Measurements from ENCODE around the gene IL18BP.

DNA sequence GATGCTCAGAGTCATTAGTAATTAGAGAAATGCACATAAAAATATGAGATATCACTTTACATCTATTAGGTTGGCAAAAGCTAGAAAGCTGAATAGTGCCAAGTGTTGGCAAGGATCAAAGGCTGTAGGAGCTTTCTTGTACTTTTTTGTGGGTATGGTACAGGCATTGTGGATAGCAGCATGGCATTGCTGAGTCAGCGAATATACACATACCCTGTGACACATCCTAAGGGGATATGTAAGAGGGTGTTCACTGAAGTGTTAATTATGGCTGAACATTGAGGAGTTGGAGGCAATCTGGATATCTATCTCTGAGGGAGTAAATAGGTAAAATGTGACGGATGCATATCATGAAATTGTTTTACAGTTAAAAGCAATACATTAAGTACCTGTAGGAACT lies 27.0 kb upstream of the IL18BP start:
- TF ChIP-seq, protein P1, sequence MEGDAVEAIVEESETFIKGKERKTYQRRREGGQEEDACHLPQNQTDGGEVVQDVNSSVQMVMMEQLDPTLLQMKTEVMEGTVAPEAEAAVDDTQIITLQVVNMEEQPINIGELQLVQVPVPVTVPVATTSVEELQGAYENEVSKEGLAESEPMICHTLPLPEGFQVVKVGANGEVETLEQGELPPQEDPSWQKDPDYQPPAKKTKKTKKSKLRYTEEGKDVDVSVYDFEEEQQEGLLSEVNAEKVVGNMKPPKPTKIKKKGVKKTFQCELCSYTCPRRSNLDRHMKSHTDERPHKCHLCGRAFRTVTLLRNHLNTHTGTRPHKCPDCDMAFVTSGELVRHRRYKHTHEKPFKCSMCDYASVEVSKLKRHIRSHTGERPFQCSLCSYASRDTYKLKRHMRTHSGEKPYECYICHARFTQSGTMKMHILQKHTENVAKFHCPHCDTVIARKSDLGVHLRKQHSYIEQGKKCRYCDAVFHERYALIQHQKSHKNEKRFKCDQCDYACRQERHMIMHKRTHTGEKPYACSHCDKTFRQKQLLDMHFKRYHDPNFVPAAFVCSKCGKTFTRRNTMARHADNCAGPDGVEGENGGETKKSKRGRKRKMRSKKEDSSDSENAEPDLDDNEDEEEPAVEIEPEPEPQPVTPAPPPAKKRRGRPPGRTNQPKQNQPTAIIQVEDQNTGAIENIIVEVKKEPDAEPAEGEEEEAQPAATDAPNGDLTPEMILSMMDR (IDR thresholded peaks at IDR 0.05; ENCODE audit: insufficient read depth, low read length, poor library complexity, severe bottlenecking): no peak
- TF ChIP-seq EZH2phosphoT487 (conservative IDR thresholded peaks at IDR 0.05; ENCODE audit: low read length): no peak
